Smooth muscle cell (in vitro differentiated cells): Measurements from ENCODE around the gene LYPLA2. TPM values are rescaled to one million over a fixed set of nuclear protein-coding genes. Genes with fewer than 3 reads are reported as not detected.
"Not testable (repeated sequence)": the region's sequence is repeated elsewhere in the genome, so short reads cannot be mapped to it uniquely, and the experiment has no call there.

Experiments used
- DNase-seq: peaks from one replicate; lab custom pipeline; 2025; ENCODE audit not compliant: unreplicated experiment; lab: John Stamatoyannopoulos, UW
- H2AFZ ChIP-seq: fragments of 200-600 bp; sonication (generic); 2 replicates; pipeline ENCODE4 v1.6.0; 2016; ENCODE audit warnings: antibody characterized with exemption, low read depth, mild to moderate bottlenecking
- H3F3A ChIP-seq: fragments of 200-600 bp; sonication (generic); 2 replicates; pipeline ENCODE4 v1.6.0; 2017; ENCODE audit warnings: antibody characterized with exemption, low read depth
- H3K27ac ChIP-seq: fragments of 200-600 bp; sonication (generic); 2 replicates; pipeline ENCODE4 v1.5.1; 2016; ENCODE audit warnings: low read depth, mild to moderate bottlenecking
- H3K27me3 ChIP-seq: fragments of 200-600 bp; sonication (generic); 2 replicates; pipeline ENCODE4 v1.6.1; 2016; ENCODE audit warnings: low read depth, mild to moderate bottlenecking
- H3K36me3 ChIP-seq: fragments of 200-600 bp; sonication (generic); 2 replicates; pipeline ENCODE4 v1.5.1; 2016; ENCODE audit warnings: low read depth
- H3K4me1 ChIP-seq: fragments of 200-600 bp; sonication (generic); 2 replicates; pipeline ENCODE4 v1.5.1; 2016; ENCODE audit warnings: low read depth
- H3K4me2 ChIP-seq: fragments of 200-600 bp; sonication (generic); 2 replicates; pipeline ENCODE4 v1.6.0; 2016; ENCODE audit warnings: mild to moderate bottlenecking
- H3K4me3 ChIP-seq: fragments of 200-600 bp; sonication (generic); 2 replicates; pipeline ENCODE4 v1.5.1; 2016; ENCODE audit warnings: mild to moderate bottlenecking
- H3K79me2 ChIP-seq: fragments of 200-600 bp; sonication (generic); 2 replicates; pipeline ENCODE4 v1.6.0; 2016; ENCODE audit warnings: low read depth, mild to moderate bottlenecking
- H3K9ac ChIP-seq: fragments of 200-600 bp; sonication (generic); 2 replicates; pipeline ENCODE4 v1.6.0; 2016; ENCODE audit warnings: low read depth
- H3K9me3 ChIP-seq: fragments of 200-600 bp; sonication (generic); replicated peaks from 2 replicates; pipeline ENCODE4 v1.5.1; 2016; ENCODE audit warnings: low read depth
- H4K20me1 ChIP-seq: fragments of 200-600 bp; sonication (generic); 2 replicates; pipeline ENCODE4 v1.6.0; 2016; ENCODE audit warnings: low read depth
- WGBS: methylation state at CpG from one replicate; pipeline ENCODE4 v1.1.7; 2016; ENCODE audit warnings: low lambda C conversion rate; 5-methylcytosine and 5-hydroxymethylcytosine counted together
- polyA plus RNA-seq: library from polyadenylated mRNA; unstranded; fragments of >200 nt; fragmentation: Nextera tagmentation; extraction: Ambion mirVana; gene quantifications from 2 replicates; pipeline ENCODE4 v1.2.1, GENCODE V29; 2016
- total RNA-seq: library from RNA; depleted of rRNA; stranded (reverse); fragments of >200 nt; gene quantifications from 2 replicates; pipeline ENCODE4 v1.2.3, GENCODE V29; 2014
- TF ChIP-seq, protein P1 (sequence below): fragments of 200-600 bp; sonication (generic); IDR thresholded peaks from 2 replicates; pipeline ENCODE4 v1.5.1; 2017; ENCODE audit warnings: borderline replicate concordance, mild to moderate bottlenecking, antibody characterized with exemption; ENCODE audit not compliant: insufficient read depth, poor library complexity, severe bottlenecking

The LYPLA2 gene
- total and polyA plus RNA-seq, 2 experiments from 2014 or later: 74.9 to 94.3 TPM

DNA sequence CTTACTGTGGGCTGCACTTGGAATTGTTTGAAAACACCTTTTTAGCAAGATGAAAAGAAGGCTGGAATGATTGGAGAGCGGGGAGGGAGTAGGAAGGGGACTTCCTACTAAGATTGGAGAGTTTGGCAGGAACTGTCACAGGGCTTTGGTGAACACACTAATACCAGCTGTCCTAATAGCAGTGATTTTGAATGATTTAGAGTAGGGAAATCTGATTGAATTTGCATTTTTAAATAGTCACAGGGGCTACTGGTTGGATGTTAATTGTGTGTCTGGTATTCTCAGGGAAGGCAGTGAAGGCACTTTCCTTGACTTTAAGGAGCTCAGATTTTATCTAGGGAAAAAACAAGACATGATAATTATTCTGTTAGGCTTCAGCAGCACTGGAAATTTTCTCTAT is 36.8 kb downstream of the LYPLA2 start:
- H2AFZ ChIP-seq: no peak overlapping the region
- no peaks in the 10 kb centered on the region for H3F3A ChIP-seq
- TF ChIP-seq, protein P1, sequence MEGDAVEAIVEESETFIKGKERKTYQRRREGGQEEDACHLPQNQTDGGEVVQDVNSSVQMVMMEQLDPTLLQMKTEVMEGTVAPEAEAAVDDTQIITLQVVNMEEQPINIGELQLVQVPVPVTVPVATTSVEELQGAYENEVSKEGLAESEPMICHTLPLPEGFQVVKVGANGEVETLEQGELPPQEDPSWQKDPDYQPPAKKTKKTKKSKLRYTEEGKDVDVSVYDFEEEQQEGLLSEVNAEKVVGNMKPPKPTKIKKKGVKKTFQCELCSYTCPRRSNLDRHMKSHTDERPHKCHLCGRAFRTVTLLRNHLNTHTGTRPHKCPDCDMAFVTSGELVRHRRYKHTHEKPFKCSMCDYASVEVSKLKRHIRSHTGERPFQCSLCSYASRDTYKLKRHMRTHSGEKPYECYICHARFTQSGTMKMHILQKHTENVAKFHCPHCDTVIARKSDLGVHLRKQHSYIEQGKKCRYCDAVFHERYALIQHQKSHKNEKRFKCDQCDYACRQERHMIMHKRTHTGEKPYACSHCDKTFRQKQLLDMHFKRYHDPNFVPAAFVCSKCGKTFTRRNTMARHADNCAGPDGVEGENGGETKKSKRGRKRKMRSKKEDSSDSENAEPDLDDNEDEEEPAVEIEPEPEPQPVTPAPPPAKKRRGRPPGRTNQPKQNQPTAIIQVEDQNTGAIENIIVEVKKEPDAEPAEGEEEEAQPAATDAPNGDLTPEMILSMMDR: no peak
- H3K9ac ChIP-seq: no peak overlapping the region
- H4K20me1 ChIP-seq: no peaks in the 10 kb centered on the region
- H3K4me2 ChIP-seq: no peak overlapping the region
- H3K4me3 ChIP-seq: no peak overlapping the region
- H3K36me3 ChIP-seq: no peaks in the 10 kb centered on the region
- H3K4me1 ChIP-seq: peaks cover 8% of the 10 kb centered on the region
- no peaks in the 10 kb centered on the region for H3K9me3 ChIP-seq
- no peak for DNase-seq
- 94% methylated on average over 1 of the region's 1 CpG for WGBS
- no peak overlapping the region for H3K27ac ChIP-seq
- no peaks in the 10 kb centered on the region for H3K27me3 ChIP-seq
- peaks cover 12% of the 10 kb centered on the region for H3K79me2 ChIP-seq

DNA sequence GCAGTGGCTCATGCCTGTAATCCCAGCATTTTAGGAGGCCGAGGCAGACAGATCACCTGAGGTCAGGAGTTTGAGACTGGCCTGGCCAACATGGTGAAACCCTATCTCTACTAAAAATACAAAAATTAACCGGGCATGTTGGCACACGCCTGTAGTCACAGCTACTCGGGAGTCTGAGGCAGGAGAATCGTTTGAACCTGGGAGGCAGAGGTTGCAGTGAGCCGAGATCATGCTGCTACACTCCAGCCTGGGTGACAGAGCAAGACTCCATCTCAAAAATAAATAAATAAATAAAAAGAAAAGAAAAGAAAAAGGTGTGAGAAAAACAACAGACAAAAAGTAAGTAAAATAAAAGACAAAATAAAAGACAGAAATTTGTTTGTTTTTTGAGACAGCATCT is 43.2 kb downstream of the LYPLA2 start:
- H3K79me2 ChIP-seq, H3K9ac ChIP-seq, H4K20me1 ChIP-seq, H3K4me3 ChIP-seq, H3F3A ChIP-seq, H3K9me3 ChIP-seq, H3K27ac ChIP-seq, H3K4me2 ChIP-seq, H3K36me3 ChIP-seq, H2AFZ ChIP-seq, H3K4me1 ChIP-seq, DNase-seq: not testable (repeated sequence)
- peaks cover 14% of the 10 kb centered on the region for H3K27me3 ChIP-seq
- WGBS: 78% methylated on average over 6 of the region's 6 CpGs

DNA sequence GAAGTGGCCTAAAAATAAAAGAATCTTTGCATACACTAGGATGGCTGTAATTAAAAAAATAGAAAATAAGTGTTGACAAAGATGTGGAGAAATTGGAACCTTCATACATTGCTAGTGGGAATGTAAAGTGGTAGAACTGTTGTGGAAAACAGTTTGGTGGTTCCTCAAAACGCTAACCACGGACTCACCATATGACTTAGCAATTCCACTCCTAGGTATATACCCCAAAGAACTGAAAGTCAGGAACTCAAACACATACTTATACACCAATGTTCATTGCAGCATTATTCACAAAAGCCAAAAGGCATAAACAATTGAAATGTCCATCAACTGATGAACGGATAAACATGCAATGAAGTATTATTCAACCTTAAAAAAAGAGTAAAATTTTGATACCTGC is 45.1 kb downstream of the LYPLA2 start:
- 85% methylated on average over 3 of the region's 3 CpGs for WGBS
- H3K79me2 ChIP-seq: no peaks in the 10 kb centered on the region
- no peak overlapping the region for H3K4me2 ChIP-seq
- TF ChIP-seq, protein P1: no peak
- no peak overlapping the region for H3K4me3 ChIP-seq
- no peaks in the 10 kb centered on the region for H3F3A ChIP-seq
- H3K27ac ChIP-seq: no peak overlapping the region
- H3K27me3 ChIP-seq: peaks cover 14% of the 10 kb centered on the region
- H3K4me1 ChIP-seq: peaks cover 3% of the 10 kb centered on the region
- H3K9me3 ChIP-seq: no peaks in the 10 kb centered on the region
- H2AFZ ChIP-seq: no peak overlapping the region
- no peaks in the 10 kb centered on the region for H3K36me3 ChIP-seq
- H3K9ac ChIP-seq: no peak overlapping the region
- H4K20me1 ChIP-seq: no peaks in the 10 kb centered on the region
- DNase-seq: no peak

DNA sequence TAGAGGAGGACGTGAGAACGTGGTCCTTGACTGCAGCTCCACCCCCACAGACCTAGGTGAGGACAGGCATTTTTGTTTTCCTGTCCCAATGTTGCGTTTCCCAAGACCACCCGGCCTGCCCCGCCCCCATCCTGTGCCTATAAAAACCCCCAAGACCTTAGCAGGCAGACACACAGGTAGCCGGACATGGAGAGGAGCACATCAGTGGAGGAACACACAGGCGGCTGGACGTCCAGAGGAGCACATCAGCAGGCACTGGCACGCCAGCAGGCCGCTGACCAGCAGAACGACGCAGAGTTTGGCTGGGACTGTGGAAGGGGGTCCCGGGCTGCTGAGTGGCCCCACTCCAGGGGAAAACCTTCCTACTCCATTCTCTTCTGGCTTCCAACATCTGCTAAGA is 47.0 kb downstream of the LYPLA2 start:
- H3K79me2 ChIP-seq: no peaks in the 10 kb centered on the region
- H3F3A ChIP-seq: no peaks in the 10 kb centered on the region
- H3K4me2 ChIP-seq: peak overlapping the region; percentile 89
- peak overlapping the region; percentile 46 for H3K4me3 ChIP-seq
- no peaks in the 10 kb centered on the region for H4K20me1 ChIP-seq
- no peaks in the 10 kb centered on the region for H3K36me3 ChIP-seq
- 43% methylated on average over 13 of the region's 13 CpGs for WGBS
- no peak overlapping the region for H2AFZ ChIP-seq
- TF ChIP-seq, protein P1: no peak
- no peak overlapping the region for H3K27ac ChIP-seq
- no peak overlapping the region for H3K9ac ChIP-seq
- no peaks in the 10 kb centered on the region for H3K9me3 ChIP-seq
- H3K27me3 ChIP-seq: peaks cover 18% of the 10 kb centered on the region
- DNase-seq: no peak
- H3K4me1 ChIP-seq: peaks cover 3% of the 10 kb centered on the region
